ENCODE measurements around the gene HEATR5B. TPM values are rescaled to one million over a fixed set of nuclear protein-coding genes. Genes with fewer than 3 reads are reported as not detected.
"Not testable (repeated sequence)": the region's sequence is repeated elsewhere in the genome, so short reads cannot be mapped to it uniquely, and the experiment has no call there.

The HEATR5B gene
- total and polyA plus RNA-seq, 9 of the 15 experiments (the other 6 are each of a cell fraction or from before 2014, with no cell fraction given): 4.2 to 21.7 (median 12.2) TPM

GRCh38 chr2:36999416-36999815, 84.8 kb downstream of the HEATR5B start:
- peak; percentile 74 for TF ChIP-seq ZNF121 (CRISPR knock-in tag; conservative IDR thresholded peaks at IDR 0.05)
- H4K20me1 ChIP-seq (replicated peaks; ENCODE audit: control insufficient read depth, insufficient read depth, low read length); ATAC-seq; H3K9me3 ChIP-seq (replicated peaks; ENCODE audit: control insufficient read depth, insufficient read depth, low read depth, low read length); H3K27me3 ChIP-seq (ENCODE audit: control insufficient read depth in 2 of 2, insufficient read depth in 2 of 2, low read length in 2 of 2); FAIRE-seq; H3K9ac ChIP-seq (ENCODE audit: insufficient read depth in 1 of 2, low read depth in 2 of 2, low read length in 2 of 2); CTCF ChIA-PET (ENCODE audit: low intra/inter-chr PET ratio); H2AFZ ChIP-seq (ENCODE audit: low read depth, low read length); BruUV-seq (replicated peaks); H3K4me3 ChIP-seq; in situ Hi-C loops (cut with MboI); H3K27ac ChIP-seq (ENCODE audit: extremely low read depth, low read depth, low read length); intact Hi-C loops (cut with micrococcal nuclease); H3K4me2 ChIP-seq (ENCODE audit: insufficient read depth, low read length); H3K4me1 ChIP-seq (replicated peaks in 1 of 2; ENCODE audit: control insufficient read depth in 2 of 2, insufficient read depth in 2 of 2, low read length in 2 of 2); DNase-seq (ENCODE audit: extremely low read depth in 1 of 4, low spot score in 3 of 4); H3K9me1 ChIP-seq (ENCODE audit: control insufficient read depth, insufficient read depth, low read length); H3K79me2 ChIP-seq (ENCODE audit: control insufficient read depth, insufficient read depth, low read length): not testable (repeated sequence)
- WGBS (ENCODE audit: insufficient coverage, low coverage, missing lambda C conversion rate): 98% methylated on average over 9 of the region's 9 CpGs
- H3K36me3 ChIP-seq (ENCODE audit: control insufficient read depth, insufficient read depth, low read length): peaks cover 36% of the 10 kb centered on the region; the same call in 2 of the 3 replicates
- POLR2A ChIA-PET: interaction anchor here (0.6 kb wide), 1 partner anchor 14 kb away, joined by 3 read pairs; no protein-coding TSS in a partner anchor

GRCh38 chr2:36993841-36994620, 90.1 kb downstream of the HEATR5B start:
- no peak overlapping the region for H3K9ac ChIP-seq (ENCODE audit: insufficient read depth in 1 of 2, low read depth in 2 of 2, low read length in 2 of 2)
- ATAC-seq (no peak), DNase-seq (ENCODE audit: extremely low read depth in 1 of 4, low spot score in 3 of 4) (no peak), FAIRE-seq (no peak)
- in situ Hi-C loops (cut with MboI) (no loop called here), intact Hi-C loops (cut with micrococcal nuclease) (no loop called here)
- H3K4me1 ChIP-seq (replicated peaks in 1 of 2; ENCODE audit: control insufficient read depth in 2 of 2, insufficient read depth in 2 of 2, low read length in 2 of 2): no peaks in the 10 kb centered on the region
- ChIA-PET POLR2A (interaction anchor here (1.1 kb wide), 1 partner anchor 9 kb away, joined by 3 read pairs; no protein-coding TSS in a partner anchor), CTCF (ENCODE audit: low intra/inter-chr PET ratio) (no interaction called here)
- no peak overlapping the region for H3K4me2 ChIP-seq (ENCODE audit: insufficient read depth, low read length)
- peaks cover 10% of the 10 kb centered on the region; the same call in 1 of the 3 replicates for H3K36me3 ChIP-seq (ENCODE audit: control insufficient read depth, insufficient read depth, low read length)
- H3K9me3 ChIP-seq (replicated peaks; ENCODE audit: control insufficient read depth, insufficient read depth, low read depth, low read length): no peaks in the 10 kb centered on the region
- no TSS peak for BruUV-seq (replicated peaks)
- no peaks in the 10 kb centered on the region for H4K20me1 ChIP-seq (replicated peaks; ENCODE audit: control insufficient read depth, insufficient read depth, low read length)
- TF ChIP-seq ZBTB8A (IDR thresholded peaks at IDR 0.05; ENCODE audit: partially characterized antibody) (no peak), ZNF217 (CRISPR knock-in tag; IDR thresholded peaks at IDR 0.05) (no peak)
- WGBS (ENCODE audit: insufficient coverage, low coverage, missing lambda C conversion rate): 62% methylated on average over 6 of the region's 6 CpGs
- no peaks in the 10 kb centered on the region for H3K79me2 ChIP-seq (ENCODE audit: control insufficient read depth, insufficient read depth, low read length)
- no peaks in the 10 kb centered on the region for H3K9me1 ChIP-seq (ENCODE audit: control insufficient read depth, insufficient read depth, low read length)
- H3K27me3 ChIP-seq (ENCODE audit: control insufficient read depth in 2 of 2, insufficient read depth in 2 of 2, low read length in 2 of 2): no peaks in the 10 kb centered on the region
- H2AFZ ChIP-seq (ENCODE audit: low read depth, low read length): no peak overlapping the region
- H3K4me3 ChIP-seq: no peak overlapping the region
- H3K27ac ChIP-seq (ENCODE audit: extremely low read depth, low read depth, low read length): no peak overlapping the region
